Common myeloid progenitor, CD34-positive (primary cell): Measurements from ENCODE around the gene MAP3K21.

Source experiments
- CTCF ChIA-PET: fragments of 350-600 bp; sonication (Branson Sonifier 250); formaldehyde crosslinking; loops from one replicate; lab custom pipeline; 2021; ENCODE audit warnings: antibody characterized with exemption; lab: Charles Lee
- POLR2A ChIA-PET: fragments of 350-600 bp; sonication (Branson Sonifier 250); formaldehyde crosslinking; loops from one replicate; lab custom pipeline; 2021; ENCODE audit warnings: antibody characterized with exemption; lab: Charles Lee
- DNase-seq, 3 donors: peaks; one replicate each; pipeline versions ENCODE4 v3.0.0 to v3.0.0-alpha.2; 2013
- H3K27ac ChIP-seq, 2 experiments: 1 replicate in 1 of 2; 2 replicates in 1 of 2; pipeline ENCODE4 v1.7.0; 2013; ENCODE audit warnings: inconsistent platforms in 2 of 2, low read length in 2 of 2, mild to moderate bottlenecking in 2 of 2, low read depth in 1 of 2, moderate library complexity in 1 of 2; ENCODE audit not compliant: severe bottlenecking in 2 of 2, insufficient read depth in 1 of 2, poor library complexity in 1 of 2
- H3K27me3 ChIP-seq, 5 experiments: replicated peaks in 2 of 5; 1 replicate in 3 of 5; 2 replicates in 2 of 5; pipeline versions ENCODE4 v1.6.1 to v1.7.0; 2013; ENCODE audit warnings: low read length in 4 of 5, mild to moderate bottlenecking in 2 of 5, moderate library complexity in 2 of 5, inconsistent platforms in 1 of 5; ENCODE audit not compliant: insufficient read depth in 5 of 5, control insufficient read depth in 4 of 5
- H3K36me3 ChIP-seq, 4 experiments: 1 replicate in 2 of 4; 2 replicates in 2 of 4; pipeline versions ENCODE4 v1.6.1 to v1.7.0; 2013; ENCODE audit warnings: low read length in 3 of 4, control low read depth in 1 of 4, mild to moderate bottlenecking in 1 of 4; ENCODE audit not compliant: control insufficient read depth in 4 of 4, insufficient read depth in 4 of 4
- H3K4me1 ChIP-seq, 4 experiments: 1 replicate in 3 of 4; 2 replicates in 1 of 4; pipeline versions ENCODE4 v1.6.1 to v1.7.1; 2013; ENCODE audit warnings: low read length in 3 of 4, mild to moderate bottlenecking in 3 of 4, control low read depth in 1 of 4, inconsistent platforms in 1 of 4, moderate library complexity in 1 of 4; ENCODE audit not compliant: control insufficient read depth in 4 of 4, insufficient read depth in 4 of 4; ENCODE audit errors: control extremely low read depth in 1 of 4
- H3K4me3 ChIP-seq, 7 experiments: 1 replicate in 4 of 7; 2 replicates in 3 of 7; pipeline versions ENCODE4 v1.5.1 to v1.7.0; 2013; ENCODE audit warnings: mild to moderate bottlenecking in 7 of 7, low read length in 6 of 7, moderate library complexity in 6 of 7, inconsistent platforms in 2 of 7, low read depth in 2 of 7, control low read depth in 1 of 7; ENCODE audit not compliant: insufficient read depth in 4 of 7, control insufficient read depth in 1 of 7; ENCODE audit errors: extremely low read depth in 1 of 7
- H3K9me3 ChIP-seq, 5 experiments: 1 replicate in 4 of 5; 2 replicates in 1 of 5; pipeline versions ENCODE4 v1.6.1 to v1.7.1; 2013; ENCODE audit warnings: low read length in 4 of 5, mild to moderate bottlenecking in 2 of 5, inconsistent platforms in 1 of 5, low read depth in 1 of 5, moderate library complexity in 1 of 5; ENCODE audit not compliant: control insufficient read depth in 4 of 5, insufficient read depth in 2 of 5; ENCODE audit errors: control extremely low read depth in 1 of 5
- WGBS: methylation state at CpG from one replicate; pipeline ENCODE4 v1.1.5; 2013; ENCODE audit not compliant: insufficient coverage; 5-methylcytosine and 5-hydroxymethylcytosine counted together

MAP3K21 gene

DNA sequence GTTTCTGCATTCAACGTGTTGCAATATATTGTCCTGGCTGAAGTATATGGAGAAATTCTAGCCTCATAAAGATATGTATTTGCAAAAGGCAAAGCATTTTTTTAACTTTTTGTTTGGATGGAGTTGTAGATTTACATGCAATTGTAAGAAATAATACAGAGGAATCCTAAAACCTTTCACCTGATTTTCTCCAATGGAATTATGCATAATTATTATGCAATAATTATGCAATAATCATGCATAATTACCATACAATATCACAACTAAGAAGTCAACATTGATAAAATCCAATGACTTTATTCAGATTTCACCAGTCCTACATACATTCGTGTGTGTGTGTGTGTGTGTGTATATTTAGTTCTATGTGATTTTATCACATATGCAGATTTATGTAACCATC, 7.5 kb upstream of the MAP3K21 start:
- peaks cover 0 to 3% (median 0%) of the 10 kb centered on the region in 5 experiments for H3K27me3 ChIP-seq
- H3K27ac ChIP-seq: no peak overlapping the region
- no peaks in the 10 kb centered on the region for H3K9me3 ChIP-seq
- H3K4me3 ChIP-seq: no peak overlapping the region
- DNase-seq: no peak
- WGBS: no CpG with 5 or more reads among the region's 2 CpGs
- no peaks in the 10 kb centered on the region for H3K4me1 ChIP-seq
- ChIA-PET POLR2A (no interaction called here), CTCF (interaction anchor here (1.3 kb wide), 1 partner anchor 13 kb away, joined by 3 read pairs; no protein-coding TSS in a partner anchor)
- H3K36me3 ChIP-seq: no peaks in the 10 kb centered on the region

DNA sequence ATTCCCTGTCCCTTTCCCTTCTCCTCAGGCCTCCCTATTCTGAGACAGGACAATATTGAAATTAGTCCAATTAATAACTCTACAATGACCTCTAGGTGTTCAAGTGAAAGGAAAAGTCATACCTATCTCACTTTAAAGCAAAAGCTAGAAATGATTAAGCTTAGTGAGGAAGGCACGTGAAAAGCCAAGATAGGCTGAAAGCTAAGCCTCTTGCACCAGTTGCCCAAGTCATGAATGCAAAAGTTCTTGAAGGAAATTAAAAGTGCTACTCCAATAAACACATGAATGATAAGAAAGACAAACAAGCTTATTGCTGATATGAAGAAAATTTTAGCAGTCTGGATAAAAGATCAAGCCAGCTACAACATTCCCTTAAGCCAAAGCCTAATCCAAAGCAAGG, 3.8 kb upstream of the MAP3K21 start:
- Histone ChIP-seq H3K36me3 (no peaks in the 10 kb centered on the region), H3K9me3 (no peaks in the 10 kb centered on the region), H3K4me1 (peaks cover 0 to 16% (median 13%) of the 10 kb centered on the region in 4 experiments), H3K4me3 (no peak overlapping the region), H3K27ac (no peak overlapping the region), H3K27me3 (no peaks in the 10 kb centered on the region)
- POLR2A ChIA-PET: no interaction called here
- CTCF ChIA-PET: interaction anchor here (0.6 to 1.3 kb wide), 2 partner anchors 9 to 743 kb away, joined by 3 to 4 read pairs; no protein-coding TSS in a partner anchor
- no CpG with 5 or more reads among the region's 1 CpG for WGBS
- no peak for DNase-seq

DNA sequence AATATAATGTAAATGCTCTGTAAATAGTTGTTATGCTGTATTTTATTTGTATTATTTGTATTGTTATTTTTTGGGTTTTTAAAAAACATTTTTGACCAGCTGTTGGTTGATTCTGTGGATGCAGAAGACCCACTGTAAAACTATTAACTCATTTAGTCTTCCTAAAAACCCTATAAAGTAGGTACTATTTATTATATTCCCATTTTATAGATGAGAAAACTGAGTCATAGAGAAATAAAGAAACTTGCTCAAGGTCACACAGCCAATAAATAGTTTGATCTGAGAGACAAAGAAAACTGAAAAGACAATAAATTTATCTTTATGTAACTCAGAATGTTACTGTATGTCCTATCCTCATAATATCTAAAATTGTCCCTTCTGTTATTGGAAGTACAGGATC, 1.2 kb upstream of the MAP3K21 start:
- Histone ChIP-seq H3K9me3 (no peaks in the 10 kb centered on the region), H3K4me1 (peaks cover 0 to 21% (median 18%) of the 10 kb centered on the region in 4 experiments), H3K4me3 (peak overlapping the region in 1 of 7 experiments; percentile 73), H3K27me3 (peaks cover 0 to 3% (median 0%) of the 10 kb centered on the region in 5 experiments), H3K36me3 (no peaks in the 10 kb centered on the region), H3K27ac (no peak overlapping the region)
- ChIA-PET CTCF (no interaction called here), POLR2A (no interaction called here)
- DNase-seq: no peak

DNA sequence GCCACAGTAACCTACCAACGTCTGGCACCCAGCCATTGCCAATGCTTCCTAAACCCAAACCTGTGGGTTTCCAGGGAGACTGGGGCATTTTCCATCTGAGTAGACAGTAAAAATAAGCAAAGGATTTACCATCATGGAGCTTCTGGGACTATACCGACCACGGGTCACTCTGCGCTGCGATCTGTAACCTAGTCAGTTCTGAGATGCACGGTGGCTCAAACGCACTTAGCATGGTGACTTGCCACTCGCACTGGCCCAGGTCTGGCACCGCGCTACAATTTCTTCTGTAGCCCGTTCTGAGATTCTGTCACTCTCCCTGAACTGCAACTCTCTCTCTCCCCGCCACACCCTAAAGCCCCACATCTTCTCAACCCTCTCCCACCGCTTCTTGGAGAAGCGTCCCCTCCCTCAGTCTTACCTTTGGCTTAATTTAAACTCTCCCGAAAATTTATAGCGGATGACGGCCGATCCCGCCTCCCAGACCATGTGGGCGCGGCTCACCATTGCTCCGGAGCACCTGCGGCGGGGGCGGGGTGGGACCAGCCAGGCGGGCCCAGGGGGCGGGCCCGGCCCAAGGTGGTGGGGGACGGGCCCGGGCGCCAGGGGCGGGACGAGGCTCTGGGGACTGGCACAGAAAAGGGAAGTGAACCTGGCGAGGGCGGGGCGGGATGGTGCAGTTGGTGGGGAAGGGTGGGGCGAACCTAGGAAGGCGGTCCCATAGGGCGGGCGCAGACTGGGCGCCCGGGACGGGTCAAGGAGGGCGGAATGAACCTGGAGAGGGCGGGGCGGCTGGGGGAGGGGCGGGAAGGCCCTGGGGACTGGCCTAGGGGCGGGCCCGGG, 493 bp upstream of the MAP3K21 start:
- H3K36me3 ChIP-seq: no peaks in the 10 kb centered on the region
- H3K4me1 ChIP-seq: peaks cover 0 to 21% (median 18%) of the 10 kb centered on the region in 4 experiments
- 7% methylated on average over 17 of the region's 49 CpGs for WGBS
- peak overlapping the region; percentile 16 to 73 (median 47) for H3K4me3 ChIP-seq
- H3K27ac ChIP-seq: no peak overlapping the region
- ChIA-PET POLR2A (no interaction called here), CTCF (interaction anchor here (1.4 to 1.5 kb wide), 2 partner anchors 19 to 37 kb away, joined by 3 to 4 read pairs; no protein-coding TSS in a partner anchor)
- H3K27me3 ChIP-seq: peaks cover 0 to 3% (median 0%) of the 10 kb centered on the region in 5 experiments
- peak; percentile 94 to 97 (median 97) for DNase-seq
- no peaks in the 10 kb centered on the region for H3K9me3 ChIP-seq

DNA sequence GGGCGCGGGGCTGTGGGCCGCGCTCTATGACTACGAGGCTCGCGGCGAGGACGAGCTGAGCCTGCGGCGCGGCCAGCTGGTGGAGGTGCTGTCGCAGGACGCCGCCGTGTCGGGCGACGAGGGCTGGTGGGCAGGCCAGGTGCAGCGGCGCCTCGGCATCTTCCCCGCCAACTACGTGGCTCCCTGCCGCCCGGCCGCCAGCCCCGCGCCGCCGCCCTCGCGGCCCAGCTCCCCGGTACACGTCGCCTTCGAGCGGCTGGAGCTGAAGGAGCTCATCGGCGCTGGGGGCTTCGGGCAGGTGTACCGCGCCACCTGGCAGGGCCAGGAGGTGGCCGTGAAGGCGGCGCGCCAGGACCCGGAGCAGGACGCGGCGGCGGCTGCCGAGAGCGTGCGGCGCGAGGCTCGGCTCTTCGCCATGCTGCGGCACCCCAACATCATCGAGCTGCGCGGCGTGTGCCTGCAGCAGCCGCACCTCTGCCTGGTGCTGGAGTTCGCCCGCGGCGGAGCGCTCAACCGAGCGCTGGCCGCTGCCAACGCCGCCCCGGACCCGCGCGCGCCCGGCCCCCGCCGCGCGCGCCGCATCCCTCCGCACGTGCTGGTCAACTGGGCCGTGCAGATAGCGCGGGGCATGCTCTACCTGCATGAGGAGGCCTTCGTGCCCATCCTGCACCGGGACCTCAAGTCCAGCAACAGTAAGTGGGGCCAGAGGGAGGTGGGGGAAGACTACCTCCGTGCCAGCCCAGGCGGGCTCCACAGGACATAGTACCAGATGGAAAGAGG, 808 bp downstream of the MAP3K21 start:
- no peaks in the 10 kb centered on the region for H3K9me3 ChIP-seq
- CTCF ChIA-PET: interaction anchor here (1.4 to 1.5 kb wide), 2 partner anchors 18 to 36 kb away, joined by 3 to 4 read pairs; no protein-coding TSS in a partner anchor
- peaks cover 0 to 26% (median 18%) of the 10 kb centered on the region in 4 experiments for H3K4me1 ChIP-seq
- H3K4me3 ChIP-seq: peak overlapping the region; percentile 57 to 82 (median 67)
- no peak overlapping the region for H3K27ac ChIP-seq
- POLR2A ChIA-PET: interaction anchor here (0.6 kb wide), 1 partner anchor 45 kb away, joined by 5 read pairs; no protein-coding TSS in a partner anchor
- no peaks in the 10 kb centered on the region for H3K36me3 ChIP-seq
- peaks cover 0 to 3% (median 0%) of the 10 kb centered on the region in 5 experiments for H3K27me3 ChIP-seq
- peak; percentile 19 to 62 (median 46) for DNase-seq
- under 1% methylated on average over 89 of the region's 96 CpGs for WGBS

DNA sequence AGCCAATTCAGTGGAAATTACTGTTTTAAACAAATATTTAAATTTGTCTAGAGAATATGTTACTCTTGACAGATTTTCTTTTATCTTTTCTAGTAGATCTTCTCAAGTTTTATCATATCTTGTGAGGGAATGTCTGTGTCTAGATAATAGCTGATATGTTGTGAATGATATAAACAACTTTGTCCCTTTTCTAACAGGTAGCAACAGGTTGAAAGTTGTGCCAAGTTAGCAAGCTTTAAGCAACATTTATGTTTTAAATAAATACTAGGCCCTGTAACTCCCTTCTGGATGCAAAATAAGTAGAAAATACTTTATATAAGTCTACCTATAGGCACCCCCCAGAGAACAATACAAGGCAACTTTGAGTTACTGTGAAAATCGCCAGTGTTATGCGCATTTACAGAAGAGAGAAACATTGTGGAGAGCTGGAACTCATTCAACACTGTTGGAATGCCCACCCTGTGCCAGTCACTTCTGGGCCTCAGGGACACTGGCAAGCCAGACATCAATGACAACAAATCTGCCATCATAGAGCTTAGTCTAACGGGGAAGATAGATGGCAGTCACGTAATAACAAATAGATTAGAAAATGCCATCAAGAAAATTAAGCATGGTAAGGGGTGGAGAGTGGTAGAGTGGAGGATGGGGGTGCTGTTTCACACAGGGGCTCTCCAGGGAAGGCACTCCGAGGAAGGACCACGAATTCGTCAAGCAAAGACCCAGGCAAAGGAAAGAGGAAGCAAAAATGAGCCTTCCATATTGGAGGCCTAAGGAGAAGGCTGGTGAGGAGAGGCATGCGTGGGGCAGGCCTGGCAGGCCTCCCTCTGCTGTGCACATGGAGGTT, 4.4 kb downstream of the MAP3K21 start:
- Histone ChIP-seq H3K4me3 (no peak overlapping the region), H3K4me1 (peaks cover 0 to 23% (median 17%) of the 10 kb centered on the region in 4 experiments), H3K36me3 (no peaks in the 10 kb centered on the region), H3K9me3 (no peaks in the 10 kb centered on the region), H3K27me3 (peaks cover 0 to 3% (median 0%) of the 10 kb centered on the region in 5 experiments), H3K27ac (no peak overlapping the region)
- ChIA-PET CTCF (interaction anchor here (1.6 to 2.0 kb wide), 3 partner anchors 10 to 15 kb away, joined by 4 to 7 read pairs (median 4); no protein-coding TSS in a partner anchor), POLR2A (no interaction called here)
- DNase-seq: no peak
- WGBS: 84% methylated on average over 8 of the region's 8 CpGs
